Stimulated activated CD4-positive, alpha-beta T cell treated with anti-CD3 and anti-CD28 coated beads, Interleukin-1b, Interleukin-23, amount 100 ng/mL, for 48 hours (primary cell): ENCODE data around the gene MRPL9.
A peak's percentile ranks its signal among the peaks of the same experiment; 100 is the strongest.

Source experiments
- DNase-seq: peaks from one replicate; pipeline ENCODE4 v3.0.0-alpha.2; 2020

MRPL9 gene

GRCh38 chr1:151762941-151763921 is at the start of gene MRPL9:
MRPL9 (minus strand) TSS chr1:151763496; CDS start chr1:151763479, 17 bp downstream.
- DNase-seq: peak; percentile 89

GRCh38 chr1:151811181-151811580 is 47.9 kb upstream of the MRPL9 start:
- no peak for DNase-seq

- DNase-seq: no peak
These were observed 46.8 kb upstream of the MRPL9 start for GRCh38 chr1:151809985-151810556.

- DNase-seq: no peak
These were observed 46.1 kb upstream of the MRPL9 start for GRCh38 chr1:151809290-151809984.

GRCh38 chr1:151807766-151808165 is 44.5 kb upstream of the MRPL9 start:
- DNase-seq: no peak

- no peak for DNase-seq
These were observed 43.8 kb upstream of the MRPL9 start for GRCh38 chr1:151807131-151807530.

- no peak for DNase-seq
These were observed 42.9 kb upstream of the MRPL9 start for GRCh38 chr1:151806170-151806569.

GRCh38 chr1:151805066-151805820 is 41.9 kb upstream of the MRPL9 start, which contains the start of gene LINGO4:
LINGO4 (minus strand) TSS chr1:151805419; CDS start chr1:151802704, 2,715 bp downstream.
- no peak for DNase-seq

GRCh38 chr1:151803915-151804314 is 40.6 kb upstream of the MRPL9 start:
- DNase-seq: no peak

GRCh38 chr1:151803164-151803563 is 39.9 kb upstream of the MRPL9 start:
- DNase-seq: no peak

GRCh38 chr1:151802372-151802771 is 39.1 kb upstream of the MRPL9 start:
- DNase-seq: no peak

GRCh38 chr1:151801846-151802245 is 38.5 kb upstream of the MRPL9 start:
- no peak for DNase-seq

- DNase-seq: no peak
These were observed 38.1 kb upstream of the MRPL9 start for GRCh38 chr1:151801310-151801820.

GRCh38 chr1:151800830-151801229 is 37.5 kb upstream of the MRPL9 start:
- DNase-seq: no peak

GRCh38 chr1:151799179-151800022 is 36.1 kb upstream of the MRPL9 start:
- DNase-seq: no peak

GRCh38 chr1:151798571-151798970 is 35.3 kb upstream of the MRPL9 start:
- no peak for DNase-seq

GRCh38 chr1:151790940-151791651 is 27.8 kb upstream of the MRPL9 start:
- DNase-seq: no peak

- peak; percentile 99 for DNase-seq
These were observed 27.0 kb upstream of the MRPL9 start, which contains the start of gene TDRKH for GRCh38 chr1:151790071-151790939. TDRKH (minus strand) TSS chr1:151790500; CDS start chr1:151783022, 7,478 bp downstream.

- no peak for DNase-seq
These were observed 24.4 kb upstream of the MRPL9 start for GRCh38 chr1:151787689-151788088.

- DNase-seq: no peak
These were observed 20.5 kb upstream of the MRPL9 start for GRCh38 chr1:151783796-151784195.
